Fibroblast of skin of right biceps (primary cell): ENCODE measurements around the gene FAM163A.

Experiments
- DNase-seq: peaks from one replicate; pipeline ENCODE4 v3.0.0-alpha.2; 2013

FAM163A gene

GRCh38 chr1:179865377-179865776 is 122.3 kb downstream of the FAM163A start:
- no peak for DNase-seq
